Rectal smooth muscle tissue (tissue), 1 donor: ENCODE data around the gene FADS6.

Experiments
- H3K27ac ChIP-seq: one replicate; pipeline ENCODE4 v1.7.0; 2013; ENCODE audit warnings: low read depth, low read length, inconsistent platforms
- H3K27me3 ChIP-seq: one replicate; pipeline ENCODE4 v1.7.0; 2013; ENCODE audit warnings: low read length; ENCODE audit not compliant: control insufficient read depth, insufficient read depth
- H3K36me3 ChIP-seq: one replicate; pipeline ENCODE4 v1.7.0; 2013; ENCODE audit warnings: low read length; ENCODE audit not compliant: control insufficient read depth, insufficient read depth
- H3K4me1 ChIP-seq: one replicate; pipeline ENCODE4 v1.7.0; 2013; ENCODE audit warnings: low read length; ENCODE audit not compliant: control insufficient read depth, insufficient read depth
- H3K4me3 ChIP-seq: one replicate; pipeline ENCODE4 v1.7.0; 2013; ENCODE audit warnings: low read length
- H3K9ac ChIP-seq: one replicate; pipeline ENCODE4 v1.7.0; 2013; ENCODE audit warnings: low read length

Gene FADS6

GRCh38 chr17:74925242-74925641, 31.8 kb upstream of the FADS6 start:
- H3K36me3 ChIP-seq = no peaks in the 10 kb centered on the region
- peaks cover 35% of the 10 kb centered on the region for H3K27me3 ChIP-seq
- H3K4me3 ChIP-seq = no peak overlapping the region
- no peak overlapping the region for H3K9ac ChIP-seq
- H3K27ac ChIP-seq = no peak overlapping the region
- H3K4me1 ChIP-seq = no peaks in the 10 kb centered on the region

GRCh38 chr17:74924250-74924948, 31.0 kb upstream of the FADS6 start, which contains the start of gene OTOP2:
Gene OTOP2 (plus strand): TSS chr17:74924273. CDS start chr17:74924633, 360 bp downstream.
- Histone ChIP-seq H3K27ac (no peak within 1 kb of the TSS), H3K9ac (no peak within 1 kb of the TSS), H3K4me3 (no peak within 1 kb of the TSS), H3K36me3 (no peaks in the 10 kb centered on the region), H3K27me3 (peaks cover 35% of the 10 kb centered on the region), H3K4me1 (no peaks in the 10 kb centered on the region)

- Histone ChIP-seq H3K36me3 (no peaks in the 10 kb centered on the region), H3K4me3 (no peak overlapping the region), H3K27ac (no peak overlapping the region), H3K9ac (no peak overlapping the region), H3K4me1 (no peaks in the 10 kb centered on the region), H3K27me3 (peaks cover 35% of the 10 kb centered on the region)
Observed at GRCh38 chr17:74923538-74924249, 30.3 kb upstream of the FADS6 start.

- peaks cover 35% of the 10 kb centered on the region for H3K27me3 ChIP-seq
- no peak within 1 kb of the TSS for H3K27ac ChIP-seq
- H3K36me3 ChIP-seq = no peaks in the 10 kb centered on the region
- no peak within 1 kb of the TSS for H3K9ac ChIP-seq
- no peak within 1 kb of the TSS for H3K4me3 ChIP-seq
- H3K4me1 ChIP-seq = no peaks in the 10 kb centered on the region
Observed at GRCh38 chr17:74922694-74923537, 29.5 kb upstream of the FADS6 start, which contains the start of gene USH1G. Gene USH1G (minus strand): TSS chr17:74923255. CDS start chr17:74923073, 182 bp downstream.

- no peak overlapping the region for H3K9ac ChIP-seq
- no peak overlapping the region for H3K4me3 ChIP-seq
- H3K27ac ChIP-seq = no peak overlapping the region
- H3K27me3 ChIP-seq = peaks cover 33% of the 10 kb centered on the region
- H3K36me3 ChIP-seq = no peaks in the 10 kb centered on the region
- no peaks in the 10 kb centered on the region for H3K4me1 ChIP-seq
Observed at GRCh38 chr17:74922172-74922571, 28.7 kb upstream of the FADS6 start.

- Histone ChIP-seq H3K4me1 (no peaks in the 10 kb centered on the region), H3K27me3 (peaks cover 29% of the 10 kb centered on the region)
Observed at GRCh38 chr17:74921769-74922168, 28.3 kb upstream of the FADS6 start.

GRCh38 chr17:74921026-74921681, 27.7 kb upstream of the FADS6 start:
- no peak overlapping the region for H3K9ac ChIP-seq
- no peaks in the 10 kb centered on the region for H3K36me3 ChIP-seq
- no peak overlapping the region for H3K4me3 ChIP-seq
- H3K27me3 ChIP-seq = peaks cover 29% of the 10 kb centered on the region
- H3K4me1 ChIP-seq = no peaks in the 10 kb centered on the region
- H3K27ac ChIP-seq = no peak overlapping the region

More at GRCh38 chr17:74921769-74922168, 28.3 kb upstream of the FADS6 start:
- Histone ChIP-seq H3K36me3 (no peaks in the 10 kb centered on the region), H3K27ac (no peak overlapping the region), H3K4me3 (no peak overlapping the region), H3K9ac (no peak overlapping the region)

- no peak overlapping the region for H3K4me3 ChIP-seq
- peaks cover 27% of the 10 kb centered on the region for H3K27me3 ChIP-seq
- no peaks in the 10 kb centered on the region for H3K4me1 ChIP-seq
Observed at GRCh38 chr17:74920642-74921025, 27.2 kb upstream of the FADS6 start.

GRCh38 chr17:74920306-74920620, 26.8 kb upstream of the FADS6 start:
- Histone ChIP-seq H3K4me1 (no peaks in the 10 kb centered on the region), H3K27ac (no peak overlapping the region), H3K9ac (no peak overlapping the region), H3K4me3 (no peak overlapping the region), H3K27me3 (peaks cover 23% of the 10 kb centered on the region), H3K36me3 (no peaks in the 10 kb centered on the region)

More at GRCh38 chr17:74920642-74921025, 27.2 kb upstream of the FADS6 start:
- H3K9ac ChIP-seq = no peak overlapping the region
- H3K36me3 ChIP-seq = no peaks in the 10 kb centered on the region
- no peak overlapping the region for H3K27ac ChIP-seq

- no peak overlapping the region for H3K9ac ChIP-seq
- no peaks in the 10 kb centered on the region for H3K4me1 ChIP-seq
- no peak overlapping the region for H3K4me3 ChIP-seq
- H3K36me3 ChIP-seq = no peaks in the 10 kb centered on the region
- H3K27ac ChIP-seq = no peak overlapping the region
- peaks cover 17% of the 10 kb centered on the region for H3K27me3 ChIP-seq
Observed at GRCh38 chr17:74919440-74920305, 26.2 kb upstream of the FADS6 start.

GRCh38 chr17:74918906-74919305, 25.5 kb upstream of the FADS6 start:
- Histone ChIP-seq H3K36me3 (no peaks in the 10 kb centered on the region), H3K27me3 (peaks cover 9% of the 10 kb centered on the region), H3K9ac (no peak overlapping the region), H3K4me3 (no peak overlapping the region), H3K27ac (no peak overlapping the region), H3K4me1 (no peaks in the 10 kb centered on the region)
